K562 (cell line): ENCODE results near the gene CALR3. TPM values are rescaled to one million over a fixed set of nuclear protein-coding genes. Genes with fewer than 3 reads are reported as not detected.

ENCODE experiments used
- ARID4B ChIP-seq: sonication (generic); formaldehyde crosslinking; IDR thresholded peaks from 2 replicates; pipeline ENCODE4 v1.8.0; 2022; ENCODE audit warnings: mild to moderate bottlenecking, missing genetic modification reagents
- ATF1 ChIP-seq, 2 experiments: fragments of 450-650 bp in 1 of 2; IDR thresholded peaks; 2 replicates each; pipeline ENCODE4 v1.6.1; 2016; ENCODE audit warnings: missing compliant biosample characterization in 1 of 2, missing genetic modification characterization in 1 of 2
- IFI16 ChIP-seq: fragments of 250-450 bp; sonication (Bioruptor Pico); IDR thresholded peaks from 2 replicates; pipeline ENCODE4 v2.1.2; 2022; ENCODE audit warnings: mild to moderate bottlenecking, inconsistent platforms
- MNT ChIP-seq, 2 experiments: fragments of 450-650 bp; conservative IDR thresholded peaks; 2 replicates each; pipeline ENCODE4 v1.6.1; 2017; ENCODE audit warnings: mild to moderate bottlenecking in 2 of 2, moderate library complexity in 2 of 2
- NR4A1 ChIP-seq, 2 experiments: fragments of 250-450 bp in 1 of 2; fragments of 450-650 bp in 1 of 2; sonication (Bioruptor Pico) in 1 of 2; IDR thresholded peaks; 2 replicates each; pipeline versions ENCODE4 v1.4.0 to v1.6.1; 2016 to 2020; ENCODE audit warnings: mild to moderate bottlenecking in 2 of 2, missing compliant biosample characterization in 1 of 2, missing genetic modification characterization in 1 of 2, moderate library complexity in 1 of 2
- PHF20 ChIP-seq: fragments of 450-650 bp; IDR thresholded peaks from 2 replicates; pipeline ENCODE4 v1.6.1; 2018; ENCODE audit not compliant: partially characterized antibody
- PHF21A ChIP-seq: fragments of 450-650 bp; IDR thresholded peaks from 2 replicates; pipeline ENCODE4 v1.6.1; 2017; ENCODE audit warnings: low read depth, borderline replicate concordance
- RUNX1 ChIP-seq: sonication (generic); IDR thresholded peaks from 2 replicates; pipeline ENCODE4 v1.6.1; 2016; ENCODE audit warnings: antibody characterized with exemption, low read depth
- SAP30 ChIP-seq: fragments of 200-600 bp; sonication (generic); IDR thresholded peaks from 2 replicates; pipeline ENCODE4 v1.6.1; 2012; ENCODE audit warnings: borderline replicate concordance, low read depth, mild to moderate bottlenecking, moderate library complexity, low read length, control low read depth, inconsistent platforms; ENCODE audit not compliant: insufficient read depth, poor library complexity, severe bottlenecking
- SNAPC5 ChIP-seq: fragments of 250-450 bp; sonication (Bioruptor Pico); IDR thresholded peaks from 2 replicates; pipeline ENCODE4 v1.8.0; 2021; ENCODE audit warnings: moderate library complexity, mild to moderate bottlenecking, inconsistent platforms
- SRF ChIP-seq, 2 experiments: fragments of 250-450, 450-650 bp in 1 of 2; sonication (Bioruptor Pico) in 1 of 2; sonication (generic) in 1 of 2; formaldehyde crosslinking; IDR thresholded peaks; 2 replicates each; pipeline versions ENCODE4 v1.5.0 to v1.5.1; 2020 to 2022; ENCODE audit warnings: mild to moderate bottlenecking in 1 of 2, missing genetic modification reagents in 1 of 2
- TBP ChIP-seq: optimal IDR thresholded peaks from 2 replicates; pipeline ENCODE3; 2011; ENCODE audit warnings: low read depth, low read length, improper control_type of control experiment
- XRCC3 ChIP-seq: fragments of 450-650 bp; IDR thresholded peaks from 2 replicates; pipeline ENCODE4 v1.6.1; 2017; ENCODE audit warnings: mild to moderate bottlenecking, moderate library complexity
- ZBTB17 ChIP-seq: fragments of 450-650 bp; formaldehyde crosslinking; IDR thresholded peaks from 2 replicates; pipeline ENCODE4 v1.4.0; 2020; ENCODE audit warnings: mild to moderate bottlenecking
- ZBTB8A ChIP-seq: fragments of 450-650 bp; IDR thresholded peaks from 2 replicates; pipeline ENCODE4 v1.6.1; 2018; ENCODE audit warnings: mild to moderate bottlenecking, moderate library complexity; ENCODE audit not compliant: partially characterized antibody
- ZNF143 ChIP-seq: sonication (generic); formaldehyde crosslinking; IDR thresholded peaks from 2 replicates; pipeline ENCODE4 v1.9.0; 2022; ENCODE audit warnings: mild to moderate bottlenecking, missing genetic modification reagents
- ZNF184 ChIP-seq: sonication (generic); formaldehyde crosslinking; IDR thresholded peaks from 2 replicates; pipeline ENCODE4 v1.5.0; 2020; ENCODE audit warnings: missing genetic modification reagents
- ZNF24 ChIP-seq: fragments of 450-650 bp; IDR thresholded peaks from 2 replicates; pipeline ENCODE4 v1.6.1; 2016
- ZNF311 ChIP-seq: fragments of 250-450 bp; sonication (Bioruptor Pico); IDR thresholded peaks from 2 replicates; pipeline ENCODE4 v1.4.0; 2020; ENCODE audit warnings: mild to moderate bottlenecking, moderate library complexity
- ZNF696 ChIP-seq: fragments of 250-450 bp; sonication (Bioruptor Pico); conservative IDR thresholded peaks from 2 replicates; pipeline ENCODE4 v1.4.0; 2020; ENCODE audit warnings: mild to moderate bottlenecking, moderate library complexity
- ZNF699 ChIP-seq: fragments of 250-450 bp; sonication (Bioruptor Pico); IDR thresholded peaks from 2 replicates; pipeline ENCODE4 v1.8.0; 2021; ENCODE audit warnings: mild to moderate bottlenecking, moderate library complexity; ENCODE audit not compliant: insufficient replicate concordance
- polyA plus RNA-seq, 8 experiments: library from polyadenylated mRNA; depleted of rRNA in 4 of 8; stranded (reverse) in 5 of 8; unstranded in 3 of 8; fragments of >200 nt; fragmentation: Nextera tagmentation in 2 of 8; fragmentation: Illumina TruSeq in 1 of 8; extraction: Ambion mirVana in 2 of 8; extraction: Trizol in 1 of 8; gene quantifications; 2 replicates each; pipeline versions ENCODE4 v1.2.1 to v1.2.3, GENCODE V29; 2011 to 2014; ENCODE audit warnings: inconsistent platforms in 1 of 8, missing spikeins in 1 of 8
- total RNA-seq, 7 experiments: library from RNA; depleted of rRNA in 6 of 7; stranded (reverse); fragments of >200 nt in 6 of 7; fragmentation: Illumina TruSeq in 2 of 7; extraction: Trizol in 2 of 7; gene quantifications; 2 replicates each; pipeline versions ENCODE4 v1.2.1 to v1.2.3, GENCODE V29; 2011 to 2021; ENCODE audit warnings: low replicate concordance in 1 of 7

The CALR3 gene
- total and polyA plus RNA-seq, 9 of the 15 experiments (the other 6 are each of a cell fraction or from before 2014, with no cell fraction given): 0.15 to 0.41 (median 0.22) TPM; not detected in 4

- TF ChIP-seq MNT (conservative IDR thresholded peaks at IDR 0.05) (peak; percentile 86 to 92), RUNX1 (no peak), NR4A1 (CRISPR knock-in tag; IDR thresholded peaks at IDR 0.05) (no peak), NR4A1 (tag; IDR thresholded peaks at IDR 0.05) (peak; percentile 84; the same call in 1 of the 2 replicates), ZNF184 (CRISPR knock-in tag) (no peak), ATF1 (CRISPR knock-in tag; IDR thresholded peaks at IDR 0.05) (no peak), ATF1 (tag; IDR thresholded peaks at IDR 0.05) (peak; percentile 88), PHF20 (peak; percentile 70), ARID4B (CRISPR knock-in tag) (peak; percentile 62), TBP (peak; percentile 63), SNAPC5 (no peak), ZNF24 (no peak), ZNF143 (CRISPR knock-in tag) (peak; percentile 99), PHF21A (no peak), XRCC3 (no peak), ZBTB17 (CRISPR knock-in tag) (peak; percentile 82; the same call in 1 of the 2 replicates), ZNF696 (CRISPR knock-in tag) (no peak), SAP30 (peak; percentile 89), ZNF311 (CRISPR knock-in tag) (0 out of 2 replicates have a peak, but pooled peaks have one; percentile 38), IFI16 (no peak), ZBTB8A (no peak), SRF (CRISPR knock-in tag; IDR thresholded peaks at IDR 0.05) (peak in 1 of 2 experiments; percentile 57; a peak in 1 of 4 replicates), ZNF699 (CRISPR knock-in tag) (no peak)
These were observed at the start of gene CALR3, which contains the start of gene C19orf44 (continued) for GRCh38 chr19:16495982-16496612.
